Left hindlimb (tissue), 1 donor: ENCODE data around the gene NPDC1.

Experiments used
- DNase-seq: peaks from one replicate; pipeline ENCODE4 v3.0.0-alpha.2; 2018

Gene NPDC1

GRCh38 chr9:137055385-137056364 lies 9.7 kb upstream of the NPDC1 start:
- DNase-seq: peak; percentile 91

GRCh38 chr9:137054932-137055384 lies 9.0 kb upstream of the NPDC1 start:
- DNase-seq: no peak

GRCh38 chr9:137053944-137054931 lies 8.3 kb upstream of the NPDC1 start, which contains the start of gene ENTPD2:
Gene ENTPD2 (minus strand): TSS chr9:137054061. CDS start chr9:137053997, 64 bp downstream.
- no peak for DNase-seq

- DNase-seq: no peak
Observed at GRCh38 chr9:137052998-137053943, 7.3 kb upstream of the NPDC1 start.

GRCh38 chr9:137052293-137052692 lies 6.3 kb upstream of the NPDC1 start:
- no peak for DNase-seq

GRCh38 chr9:137051145-137051724 lies 5.3 kb upstream of the NPDC1 start:
- no peak for DNase-seq

- no peak for DNase-seq
Observed at GRCh38 chr9:137050570-137050969, 4.6 kb upstream of the NPDC1 start.

GRCh38 chr9:137049544-137050449 lies 3.8 kb upstream of the NPDC1 start:
- no peak for DNase-seq

GRCh38 chr9:137048655-137049543 lies 2.9 kb upstream of the NPDC1 start:
- no peak for DNase-seq

- no peak for DNase-seq
Observed at GRCh38 chr9:137045294-137046087, 486 bp downstream of the NPDC1 start.

- no peak for DNase-seq
Observed at GRCh38 chr9:137044502-137045177, 1.3 kb downstream of the NPDC1 start.

- DNase-seq: no peak
Observed at GRCh38 chr9:137044037-137044436, 1.9 kb downstream of the NPDC1 start.

GRCh38 chr9:137042751-137043727 lies 2.9 kb downstream of the NPDC1 start:
- no peak for DNase-seq

- DNase-seq: no peak
Observed at GRCh38 chr9:137041124-137041523, 4.9 kb downstream of the NPDC1 start.

GRCh38 chr9:137040568-137040967 lies 5.4 kb downstream of the NPDC1 start:
- no peak for DNase-seq

GRCh38 chr9:137039611-137040366 lies 6.2 kb downstream of the NPDC1 start:
- no peak for DNase-seq
